CD4-positive, alpha-beta T cell (primary cell): ENCODE measurements around the gene UGGT2. TPM values are rescaled to one million over a fixed set of nuclear protein-coding genes. Genes with fewer than 3 reads are reported as not detected.

ENCODE experiments used
- ATAC-seq: fragments of 200-7000 bp; cut with Tn5 transposase; one replicate; pipeline ENCODE4 v1.10.0; 2022; ENCODE audit warnings: mild to moderate bottlenecking; ENCODE audit not compliant: poor library complexity
- CTCF ChIA-PET: fragments of 350-600 bp; sonication (Branson Sonifier 250); formaldehyde crosslinking; loops from one replicate; lab custom pipeline; 2021; ENCODE audit warnings: antibody characterized with exemption, inconsistent platforms; lab: Charles Lee
- POLR2A ChIA-PET: fragments of 350-600 bp; sonication (Branson Sonifier 250); formaldehyde crosslinking; loops from one replicate; lab custom pipeline; 2021; ENCODE audit warnings: antibody characterized with exemption, inconsistent platforms; lab: Charles Lee
- DNase-seq, 14 experiments: peaks; one replicate each; pipeline ENCODE4 v3.0.0-alpha.2; 2013 to 2020; ENCODE audit warnings: mixed read lengths in 2 of 14
- H3K27ac ChIP-seq, 2 donors: one replicate each; pipeline versions ENCODE4 v1.5.1 to v1.7.0; 2013; ENCODE audit warnings: low read length in 2 of 2, low read depth in 1 of 2, mild to moderate bottlenecking in 1 of 2
- H3K27me3 ChIP-seq, 2 experiments: 1 replicate in 1 of 2; 2 replicates in 1 of 2; pipeline versions ENCODE4 v1.6.1 to v1.7.0; 2013; ENCODE audit warnings: low read length in 2 of 2, control low read depth in 1 of 2, mild to moderate bottlenecking in 1 of 2, moderate library complexity in 1 of 2; ENCODE audit not compliant: insufficient read depth in 2 of 2, control insufficient read depth in 1 of 2
- H3K36me3 ChIP-seq: one replicate; pipeline ENCODE4 v1.6.1; 2013; ENCODE audit warnings: low read length, control low read depth; ENCODE audit not compliant: insufficient read depth
- H3K4me1 ChIP-seq: one replicate; pipeline ENCODE4 v1.6.1; 2013; ENCODE audit warnings: low read length, control low read depth; ENCODE audit not compliant: insufficient read depth
- H3K4me3 ChIP-seq: one replicate; pipeline ENCODE4 v1.5.1; 2013; ENCODE audit warnings: mild to moderate bottlenecking, low read length, moderate library complexity
- H3K9me3 ChIP-seq, 2 experiments: 1 replicate in 1 of 2; 2 replicates in 1 of 2; pipeline versions ENCODE4 v1.6.1 to v1.7.0; 2013; ENCODE audit warnings: low read length in 2 of 2, mild to moderate bottlenecking in 2 of 2, control low read depth in 1 of 2, moderate library complexity in 1 of 2; ENCODE audit not compliant: control insufficient read depth in 1 of 2, insufficient read depth in 1 of 2
- H3K27ac Mint-ChIP-seq: one replicate; pipeline ENCODE4 v1.8.0; 2020; ENCODE audit warnings: mixed read lengths
- H3K27me3 Mint-ChIP-seq: one replicate; pipeline ENCODE4 v1.8.0; 2021; ENCODE audit warnings: mixed read lengths
- H3K36me3 Mint-ChIP-seq: one replicate; pipeline ENCODE4 v1.8.0; 2021; ENCODE audit warnings: low read depth, mixed read lengths
- H3K4me1 Mint-ChIP-seq: one replicate; pipeline ENCODE4 v1.8.0; 2021; ENCODE audit warnings: low read depth, mixed read lengths
- H3K4me3 Mint-ChIP-seq: one replicate; pipeline ENCODE4 v1.8.0; 2020; ENCODE audit warnings: mild to moderate bottlenecking, mixed read lengths
- H3K9me3 Mint-ChIP-seq: one replicate; pipeline ENCODE4 v1.8.0; 2020; ENCODE audit warnings: mixed read lengths
- intact Hi-C, 2 experiments: fragments of 100-400 bp; cut with DNase I in 1 of 2; cut with micrococcal nuclease in 1 of 2; formaldehyde crosslinking; loops; one replicate each; pipeline versions ENCODE4 v1.15.1 to v1.9.0; 2023 to 2025; cut with DNase I, micrococcal nuclease
- total RNA-seq, 174 experiments: library from RNA in 2 of 174; stranded (reverse) in 2 of 174; gene quantifications; one replicate each; pipeline ENCODE4 v1.2.3 and lab custom pipeline; 2021 to 2026
- TF ChIP-seq, protein P1 (sequence below): fragments of 200-600 bp; IDR thresholded peaks from one replicate; pipeline ENCODE4 v1.8.0; 2022; ENCODE audit warnings: antibody characterized with exemption, mild to moderate bottlenecking

Gene UGGT2
- total RNA-seq, 2 experiments from 2014 or later = 0.38 TPM; not detected in 1

DNA sequence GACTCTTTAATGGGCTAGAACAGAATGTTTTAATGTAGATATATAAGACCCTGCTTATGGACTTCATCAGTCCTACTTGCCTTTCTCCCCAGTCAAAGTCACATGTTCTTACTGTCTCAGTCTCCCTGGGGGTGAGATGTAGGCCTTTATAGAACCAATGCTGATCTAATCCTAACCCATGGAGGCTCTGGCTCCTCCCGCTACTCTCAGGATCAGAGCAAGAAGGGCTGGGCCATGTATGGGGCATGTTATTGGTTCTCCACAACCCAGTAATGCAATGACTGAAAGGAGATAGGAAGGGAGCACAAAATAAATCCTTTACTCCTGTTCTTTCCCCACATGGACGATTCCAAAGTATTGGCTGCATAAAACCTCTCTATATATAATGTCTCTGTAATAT, 82.3 kb downstream of the UGGT2 start:
- TF ChIP-seq, protein P1, sequence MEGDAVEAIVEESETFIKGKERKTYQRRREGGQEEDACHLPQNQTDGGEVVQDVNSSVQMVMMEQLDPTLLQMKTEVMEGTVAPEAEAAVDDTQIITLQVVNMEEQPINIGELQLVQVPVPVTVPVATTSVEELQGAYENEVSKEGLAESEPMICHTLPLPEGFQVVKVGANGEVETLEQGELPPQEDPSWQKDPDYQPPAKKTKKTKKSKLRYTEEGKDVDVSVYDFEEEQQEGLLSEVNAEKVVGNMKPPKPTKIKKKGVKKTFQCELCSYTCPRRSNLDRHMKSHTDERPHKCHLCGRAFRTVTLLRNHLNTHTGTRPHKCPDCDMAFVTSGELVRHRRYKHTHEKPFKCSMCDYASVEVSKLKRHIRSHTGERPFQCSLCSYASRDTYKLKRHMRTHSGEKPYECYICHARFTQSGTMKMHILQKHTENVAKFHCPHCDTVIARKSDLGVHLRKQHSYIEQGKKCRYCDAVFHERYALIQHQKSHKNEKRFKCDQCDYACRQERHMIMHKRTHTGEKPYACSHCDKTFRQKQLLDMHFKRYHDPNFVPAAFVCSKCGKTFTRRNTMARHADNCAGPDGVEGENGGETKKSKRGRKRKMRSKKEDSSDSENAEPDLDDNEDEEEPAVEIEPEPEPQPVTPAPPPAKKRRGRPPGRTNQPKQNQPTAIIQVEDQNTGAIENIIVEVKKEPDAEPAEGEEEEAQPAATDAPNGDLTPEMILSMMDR = no peak
- intact Hi-C loops = no loop called here
- Histone ChIP-seq H3K27ac (no peak overlapping the region), H3K27me3 (no peaks in the 10 kb centered on the region), H3K4me3 (no peak overlapping the region), H3K9me3 (no peaks in the 10 kb centered on the region), H3K36me3 (no peaks in the 10 kb centered on the region), H3K4me1 (no peaks in the 10 kb centered on the region)
- peaks cover 2% of the 10 kb centered on the region for H3K9me3 Mint-ChIP-seq
- ChIA-PET POLR2A (no interaction called here), CTCF (no interaction called here)
- DNase-seq (no peak), ATAC-seq (no peak)
- H3K4me1 Mint-ChIP-seq = no peaks in the 10 kb centered on the region
- no peak overlapping the region for H3K4me3 Mint-ChIP-seq
- no peaks in the 10 kb centered on the region for H3K36me3 Mint-ChIP-seq
- no peak overlapping the region for H3K27ac Mint-ChIP-seq
- no peaks in the 10 kb centered on the region for H3K27me3 Mint-ChIP-seq

DNA sequence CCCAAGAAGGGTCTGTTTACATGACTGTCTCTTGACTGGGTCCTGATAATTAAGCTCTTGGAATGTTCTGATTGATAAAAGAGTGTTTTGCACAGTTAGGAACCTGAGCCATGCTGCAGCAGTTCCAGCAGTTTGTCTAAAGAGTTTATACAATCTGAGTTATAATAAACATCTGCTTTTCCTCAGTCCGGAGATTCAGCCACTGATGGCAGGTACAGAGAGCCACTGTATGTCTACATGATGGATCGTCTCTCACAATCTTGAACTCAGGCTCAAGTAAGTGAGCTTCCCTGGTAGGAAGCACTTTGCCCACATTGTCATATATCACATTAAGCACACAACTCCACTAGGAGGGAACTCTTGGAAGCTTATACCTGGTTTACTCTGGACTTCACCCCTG, 84.3 kb downstream of the UGGT2 start:
- DNase-seq = no peak
- Histone ChIP-seq H3K9me3 (no peaks in the 10 kb centered on the region), H3K4me1 (no peaks in the 10 kb centered on the region), H3K36me3 (no peaks in the 10 kb centered on the region), H3K4me3 (no peak overlapping the region), H3K27me3 (no peaks in the 10 kb centered on the region), H3K27ac (no peak overlapping the region)
- CTCF ChIA-PET = no interaction called here
- H3K27me3 Mint-ChIP-seq = no peaks in the 10 kb centered on the region
- TF ChIP-seq, protein P1 = no peak
- H3K4me3 Mint-ChIP-seq = no peak overlapping the region
- peaks cover 2% of the 10 kb centered on the region for H3K9me3 Mint-ChIP-seq
- intact Hi-C loops = no loop called here
- no peak for ATAC-seq
- no peaks in the 10 kb centered on the region for H3K36me3 Mint-ChIP-seq
- no peak overlapping the region for H3K27ac Mint-ChIP-seq
- POLR2A ChIA-PET = no interaction called here
- H3K4me1 Mint-ChIP-seq = no peaks in the 10 kb centered on the region

DNA sequence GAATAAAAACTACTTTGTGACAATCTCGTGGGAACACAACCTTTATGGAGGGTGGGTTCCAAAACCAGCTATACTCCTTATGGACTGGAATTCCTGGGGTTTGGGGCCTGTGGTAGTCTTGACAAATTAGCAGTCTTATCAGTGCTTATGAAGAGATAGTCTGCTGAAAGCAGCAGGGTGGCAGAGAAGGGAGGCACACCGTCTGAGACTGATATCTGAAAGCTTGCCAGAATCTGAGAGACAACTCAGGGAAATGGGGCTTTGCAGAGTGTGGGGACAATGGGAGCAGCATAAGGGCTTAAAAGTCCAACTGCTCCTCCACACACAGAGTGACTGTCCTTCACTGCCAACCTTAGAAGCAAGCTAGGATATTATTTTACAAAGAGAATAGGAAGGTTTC, 95.9 kb downstream of the UGGT2 start:
- POLR2A ChIA-PET = no interaction called here
- intact Hi-C loops = no loop called here

More for the DNA sequence above, 95.9 kb downstream of the UGGT2 start:
- Mint-ChIP-seq H3K4me3 (no peak overlapping the region), H3K9me3 (peaks cover 15% of the 10 kb centered on the region), H3K4me1 (no peaks in the 10 kb centered on the region), H3K36me3 (no peaks in the 10 kb centered on the region), H3K27me3 (no peaks in the 10 kb centered on the region), H3K27ac (no peak overlapping the region)
- no peaks in the 10 kb centered on the region for H3K27me3 ChIP-seq
- H3K4me1 ChIP-seq = no peaks in the 10 kb centered on the region
- CTCF ChIA-PET = interaction anchor here (0.6 kb wide), 1 partner anchor 420 kb away, joined by 4 read pairs; no protein-coding TSS in a partner anchor
- TF ChIP-seq, protein P1 = no peak
- H3K4me3 ChIP-seq = no peak overlapping the region
- ATAC-seq = no peak
- H3K27ac ChIP-seq = no peak overlapping the region
- H3K9me3 ChIP-seq = peaks cover 13 to 18% of the 10 kb centered on the region in 2 experiments
- DNase-seq = no peak
- H3K36me3 ChIP-seq = no peaks in the 10 kb centered on the region
